ENCODE results near the gene ZNF813.
"Not testable (repeated sequence)": the region's sequence is repeated elsewhere in the genome, so short reads cannot be mapped to it uniquely, and the experiment has no call there.

DNA sequence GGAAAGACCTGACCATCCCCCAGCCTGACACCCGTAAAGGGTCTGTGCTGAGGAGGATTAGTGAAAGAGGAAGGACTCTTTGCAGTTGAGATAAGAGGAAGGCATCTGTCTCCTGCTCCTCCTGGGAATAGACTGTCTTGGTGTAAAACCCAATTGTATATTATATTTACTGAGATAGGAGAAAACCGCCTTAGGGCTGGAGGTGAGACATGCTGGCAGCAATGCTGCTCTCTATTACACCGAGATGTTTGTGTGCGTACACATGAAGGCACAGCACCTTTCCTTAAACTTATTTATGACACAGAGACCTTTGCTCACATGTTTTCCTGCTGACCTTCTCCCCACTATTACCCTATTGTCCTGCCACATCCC lies 30.5 kb downstream of the ZNF813 start:
- TF ChIP-seq, protein P1, sequence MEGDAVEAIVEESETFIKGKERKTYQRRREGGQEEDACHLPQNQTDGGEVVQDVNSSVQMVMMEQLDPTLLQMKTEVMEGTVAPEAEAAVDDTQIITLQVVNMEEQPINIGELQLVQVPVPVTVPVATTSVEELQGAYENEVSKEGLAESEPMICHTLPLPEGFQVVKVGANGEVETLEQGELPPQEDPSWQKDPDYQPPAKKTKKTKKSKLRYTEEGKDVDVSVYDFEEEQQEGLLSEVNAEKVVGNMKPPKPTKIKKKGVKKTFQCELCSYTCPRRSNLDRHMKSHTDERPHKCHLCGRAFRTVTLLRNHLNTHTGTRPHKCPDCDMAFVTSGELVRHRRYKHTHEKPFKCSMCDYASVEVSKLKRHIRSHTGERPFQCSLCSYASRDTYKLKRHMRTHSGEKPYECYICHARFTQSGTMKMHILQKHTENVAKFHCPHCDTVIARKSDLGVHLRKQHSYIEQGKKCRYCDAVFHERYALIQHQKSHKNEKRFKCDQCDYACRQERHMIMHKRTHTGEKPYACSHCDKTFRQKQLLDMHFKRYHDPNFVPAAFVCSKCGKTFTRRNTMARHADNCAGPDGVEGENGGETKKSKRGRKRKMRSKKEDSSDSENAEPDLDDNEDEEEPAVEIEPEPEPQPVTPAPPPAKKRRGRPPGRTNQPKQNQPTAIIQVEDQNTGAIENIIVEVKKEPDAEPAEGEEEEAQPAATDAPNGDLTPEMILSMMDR (IDR thresholded peaks at IDR 0.05) = not testable (repeated sequence)
- TF ChIP-seq EZH2 (IDR thresholded peaks at IDR 0.05; ENCODE audit: borderline replicate concordance, insufficient read depth, low read depth, low read length, poor library complexity, severe bottlenecking) = not testable (repeated sequence)

Data from B cell (primary cell).